Endometrium (tissue), 2 donors: Measurements from ENCODE around the gene TANC1.
A peak's percentile ranks its signal among the peaks of the same experiment; 100 is the strongest.
"Not testable (repeated sequence)": the region's sequence is repeated elsewhere in the genome, so short reads cannot be mapped to it uniquely, and the experiment has no call there.

ENCODE experiments used
- FAIRE-seq: peaks from 2 replicates; lab custom pipeline; 2012; peaks lifted over from hg19 to GRCh38; lab: Jason Lieb, UNC
- donor health status: control.
- donor health status: control.

Gene TANC1

DNA sequence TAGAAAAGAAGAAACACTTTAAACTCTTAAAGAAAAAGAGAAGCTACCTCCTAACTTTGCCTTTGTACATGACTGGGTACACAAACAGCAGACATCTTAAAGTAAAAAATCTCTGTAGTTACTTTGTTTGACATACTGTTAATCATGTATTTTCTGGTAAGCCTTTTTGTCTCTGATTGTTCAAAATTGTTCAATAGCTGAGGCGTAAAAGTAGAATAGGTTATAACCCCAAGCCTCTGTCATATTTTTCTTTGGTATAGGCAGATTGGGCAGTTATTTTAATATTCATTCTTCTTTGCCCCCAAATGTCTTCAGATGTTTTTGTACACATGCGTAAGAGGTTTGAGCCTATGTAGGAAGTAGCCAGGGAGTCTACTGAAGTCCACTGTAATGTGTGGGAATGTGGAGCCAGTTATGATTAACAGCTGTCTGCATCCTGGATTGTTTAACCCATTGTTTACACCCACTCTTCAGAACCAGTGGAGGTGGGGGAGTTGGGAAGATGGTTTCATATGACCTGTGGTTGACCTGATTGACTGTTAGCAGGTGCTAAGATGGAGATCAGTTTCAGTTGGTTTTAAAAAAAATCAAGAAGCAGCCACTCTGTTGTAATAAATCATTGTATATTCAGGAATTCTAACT, 150.5 kb downstream of the TANC1 start:
- no peak for FAIRE-seq

DNA sequence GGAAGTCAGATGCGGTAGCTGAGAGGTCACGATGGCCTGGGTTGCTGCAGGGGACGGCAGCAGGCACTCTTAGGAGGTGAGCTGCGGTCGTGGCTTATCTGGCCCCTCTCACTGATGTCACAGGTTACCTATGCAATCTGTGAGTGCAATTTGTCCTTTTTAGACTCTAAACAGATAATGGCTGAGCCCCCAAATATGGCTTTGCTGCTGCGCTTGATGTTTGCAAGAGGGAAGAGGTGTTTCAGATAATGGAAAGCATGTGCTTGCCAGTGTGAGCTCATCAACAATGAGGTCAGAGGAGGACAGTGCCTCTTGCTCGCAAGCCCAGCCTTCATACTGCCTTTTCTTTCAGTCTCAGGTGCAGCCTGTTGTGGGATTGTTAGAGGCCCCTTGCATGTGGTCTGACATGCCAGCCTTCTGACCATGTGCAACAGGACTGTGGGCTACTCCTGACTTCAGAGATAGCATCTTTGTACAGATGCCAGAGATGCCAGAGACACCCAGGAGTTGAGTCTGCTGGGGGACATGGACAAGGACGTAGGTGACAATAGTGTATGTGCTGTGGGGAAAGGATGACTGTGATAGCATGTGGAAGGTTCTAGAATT, 151.3 kb downstream of the TANC1 start:
- FAIRE-seq, result no peak

DNA sequence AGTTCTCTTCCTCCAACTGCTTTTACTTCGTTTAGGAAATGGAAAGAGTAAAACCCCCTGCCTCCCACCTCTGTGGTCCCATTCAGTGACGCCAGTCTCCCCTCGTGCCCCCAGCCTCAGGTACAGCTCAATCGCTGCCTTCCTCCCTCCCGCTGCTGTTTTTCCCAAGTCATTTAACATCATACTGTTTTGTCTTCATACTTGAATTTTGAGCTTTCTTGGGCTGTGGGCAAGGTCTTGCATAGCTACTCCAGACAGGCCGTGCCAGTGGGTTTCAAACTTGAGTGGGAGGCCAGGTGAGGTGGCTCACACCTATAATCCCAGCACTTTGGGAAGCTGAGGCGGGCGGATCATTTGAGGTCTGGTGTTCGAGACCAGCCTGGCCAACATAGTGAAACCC, 155.3 kb downstream of the TANC1 start:
- no peak for FAIRE-seq

DNA sequence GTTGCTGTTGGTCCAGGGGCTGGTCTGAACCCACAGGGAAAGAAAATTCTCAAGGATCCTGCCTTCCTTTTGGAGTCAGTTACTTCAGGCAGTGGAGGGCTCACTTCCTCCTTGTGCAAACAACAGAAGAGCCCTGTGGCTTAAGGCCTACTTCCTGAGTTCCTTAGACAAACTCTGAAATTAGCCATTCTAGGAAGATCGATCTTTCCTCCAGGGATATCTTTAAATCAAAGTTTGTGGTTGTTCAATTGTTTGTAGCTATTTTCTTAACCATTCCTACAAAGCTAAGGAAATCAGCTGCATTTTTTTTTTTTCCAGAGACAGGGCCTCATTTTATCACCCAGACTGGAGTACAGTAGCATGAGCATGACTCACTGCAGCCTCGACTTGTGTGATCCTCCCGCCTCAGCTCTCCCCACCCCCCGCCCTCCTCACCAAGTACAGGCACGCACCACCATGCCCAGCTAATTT, 156.0 kb downstream of the TANC1 start:
- no peak for FAIRE-seq

DNA sequence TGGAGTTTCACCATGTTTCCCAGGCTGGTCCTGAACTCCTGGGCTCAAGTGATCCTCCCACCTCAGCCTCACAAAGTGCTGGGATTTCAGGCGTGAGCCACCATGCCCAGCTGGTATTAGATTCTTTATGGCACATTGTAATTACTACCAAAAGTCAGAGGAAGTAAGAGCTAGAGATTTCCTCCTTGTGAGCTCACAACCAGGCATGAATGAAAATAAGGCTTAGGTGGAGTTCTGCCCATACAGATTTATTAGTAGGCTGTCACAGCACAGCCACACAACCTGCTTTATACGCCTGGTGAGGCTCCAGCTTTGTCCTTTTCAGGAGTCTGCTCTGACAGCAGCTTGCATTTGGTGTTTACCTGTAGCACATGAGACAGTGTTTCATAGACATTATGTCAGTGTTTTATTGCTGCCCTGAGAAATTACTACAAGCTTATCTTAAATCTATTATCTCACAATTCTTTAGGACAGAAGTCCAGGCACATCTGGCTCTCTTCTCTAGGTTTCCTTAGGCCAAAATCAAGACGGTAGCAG, 156.6 kb downstream of the TANC1 start:
- FAIRE-seq, result no peak

DNA sequence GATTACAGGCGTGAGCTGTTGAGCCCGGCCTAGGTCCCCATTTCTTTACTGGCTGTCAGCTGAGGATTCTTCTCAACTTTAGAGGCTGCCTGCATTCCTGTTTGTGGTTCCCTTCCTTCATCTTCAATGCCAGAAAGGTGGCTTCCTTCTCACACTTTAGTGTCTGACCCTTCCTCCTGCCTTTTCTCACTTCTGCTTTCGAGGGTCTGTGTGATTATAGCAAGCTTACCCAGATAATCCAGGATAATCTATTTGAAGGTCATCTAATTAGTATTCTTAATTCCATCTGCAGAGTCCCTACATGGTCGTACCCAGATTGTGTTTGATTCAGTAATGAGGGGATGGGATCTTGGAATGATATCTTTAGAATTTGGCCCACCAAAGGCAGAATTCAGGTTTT, 157.4 kb downstream of the TANC1 start:
- FAIRE-seq, result no peak

- FAIRE-seq, result no peak
Observed at GRCh38 chr2:159126432-159127022, 158.1 kb downstream of the TANC1 start.

DNA sequence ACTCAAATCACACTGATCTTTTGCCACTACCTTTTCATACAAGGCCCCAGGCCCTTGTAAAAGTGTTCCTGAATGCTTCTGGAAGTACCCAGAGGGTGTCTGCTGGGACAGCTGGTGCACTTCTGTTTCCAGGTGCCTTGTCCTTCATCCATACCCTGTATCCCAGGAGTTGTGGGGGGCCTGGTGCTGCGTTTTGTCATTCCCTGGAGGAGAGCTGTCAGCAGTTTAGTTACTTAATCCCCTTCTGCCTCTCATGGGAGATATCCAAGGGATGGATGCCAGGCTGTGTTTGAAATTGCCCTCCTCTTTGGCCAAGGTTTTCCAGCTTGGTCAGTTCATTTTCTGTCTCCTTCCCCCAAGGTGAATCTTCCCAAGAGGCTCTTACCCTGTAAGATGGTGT, 159.8 kb downstream of the TANC1 start:
- FAIRE-seq, result no peak

DNA sequence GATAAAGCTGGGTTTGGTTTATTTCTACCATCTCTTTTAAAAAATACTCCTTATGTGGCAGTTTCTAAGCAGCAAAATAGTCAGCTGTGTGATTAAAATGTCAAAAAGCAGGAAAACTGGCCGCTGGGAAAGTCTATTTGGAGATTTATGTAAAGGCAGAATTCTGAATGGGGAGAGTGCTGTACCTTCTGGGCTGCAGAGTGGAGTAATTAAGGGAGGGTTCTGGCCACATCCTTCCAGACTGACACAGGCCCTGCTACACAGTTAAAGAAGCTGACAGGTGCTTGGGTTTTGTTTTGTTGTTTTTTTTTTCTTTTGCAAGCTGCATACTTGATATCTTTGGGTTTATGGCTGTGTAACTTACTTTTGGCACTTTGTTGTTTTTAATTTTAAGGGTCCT, 160.8 kb downstream of the TANC1 start:
- no peak for FAIRE-seq

GRCh38 chr2:159129824-159130223, 161.4 kb downstream of the TANC1 start:
- FAIRE-seq, result no peak

GRCh38 chr2:159130302-159130701, 161.9 kb downstream of the TANC1 start:
- FAIRE-seq, result no peak

DNA sequence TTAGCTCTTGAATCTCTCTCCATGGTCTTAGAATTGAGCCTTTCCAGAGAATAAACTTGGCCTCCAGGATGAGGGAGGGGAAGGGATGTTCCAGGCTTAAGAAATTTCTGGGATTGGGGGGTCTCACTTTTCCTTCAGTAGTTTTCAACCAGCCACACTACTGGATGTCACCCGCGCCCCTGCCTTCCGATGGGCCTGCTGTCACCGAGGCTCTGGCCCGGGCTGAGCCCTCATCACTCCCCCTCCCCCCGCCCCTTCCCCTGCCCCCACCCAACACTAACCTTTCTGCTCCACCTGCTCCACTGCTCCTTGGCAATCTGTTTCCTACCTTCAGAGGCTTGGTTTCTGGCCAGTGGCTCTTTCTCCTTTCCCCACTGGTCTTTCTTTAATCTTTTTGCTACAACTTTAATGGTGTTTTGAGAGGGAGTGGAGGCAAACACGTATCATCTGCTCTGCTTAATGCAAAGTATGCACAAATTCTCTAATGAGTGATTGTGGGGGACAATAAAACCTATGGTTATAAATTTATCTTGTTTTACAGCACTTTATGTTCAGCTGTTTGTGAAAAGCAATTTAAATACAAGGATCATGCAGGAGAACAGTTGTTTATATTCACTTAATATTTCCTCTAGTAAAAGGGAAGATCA, 162.9 kb downstream of the TANC1 start:
- peak; percentile 95 for FAIRE-seq

DNA sequence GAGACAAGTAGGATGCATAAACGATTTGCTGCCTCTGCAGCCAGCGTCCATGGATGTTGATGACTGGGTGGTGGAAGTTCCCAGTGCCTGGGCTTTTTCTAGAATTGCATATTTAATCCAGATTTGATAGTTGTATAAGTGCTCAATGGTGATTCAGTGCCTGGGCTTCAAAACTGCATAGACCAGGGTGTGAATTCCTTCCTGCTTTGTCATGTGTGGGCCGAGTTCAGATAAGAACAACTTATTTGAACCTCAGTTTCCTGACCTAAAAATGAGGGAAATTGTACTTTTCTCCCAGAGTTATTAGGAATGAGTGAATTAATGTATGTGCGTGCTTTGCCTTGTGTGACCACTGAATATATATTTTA, 163.5 kb downstream of the TANC1 start:
- no peak for FAIRE-seq

DNA sequence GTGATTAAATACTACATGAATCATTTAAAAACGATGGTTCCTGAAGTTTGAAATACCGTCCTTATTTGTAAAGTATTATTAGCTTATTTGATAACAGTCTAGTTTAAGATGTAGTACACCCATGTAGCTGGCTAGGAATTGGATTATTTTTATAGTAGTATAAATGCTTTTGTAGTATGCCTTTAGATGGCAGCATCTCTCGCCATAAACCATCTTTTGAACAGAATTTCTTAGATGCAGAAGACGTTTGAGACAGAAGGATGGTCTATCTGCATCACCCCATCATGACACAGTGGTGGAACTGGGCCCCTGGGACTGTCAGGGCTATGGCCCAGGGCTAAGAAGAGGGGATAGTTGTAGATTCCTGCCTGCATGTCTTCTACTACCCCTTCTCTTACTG, 165.4 kb downstream of the TANC1 start:
- no peak for FAIRE-seq

DNA sequence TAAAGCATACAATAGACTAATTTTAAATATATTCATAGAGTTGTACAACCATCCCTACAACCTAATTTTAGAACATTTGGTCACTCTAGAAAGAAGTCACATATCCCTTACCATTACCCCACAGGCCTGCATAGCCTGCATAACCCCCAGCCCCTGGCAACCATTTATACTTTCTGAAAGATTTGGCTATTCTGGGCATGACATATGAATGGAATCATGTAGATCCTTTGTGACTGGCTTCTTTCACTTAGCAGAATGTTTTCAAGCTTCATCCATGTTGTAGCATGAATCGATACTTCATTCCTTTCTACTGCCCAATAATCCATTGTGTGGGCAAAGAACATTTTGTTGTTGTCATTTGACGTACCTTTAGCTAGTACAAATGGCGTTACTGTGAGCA, 166.5 kb downstream of the TANC1 start:
- no peak for FAIRE-seq

DNA sequence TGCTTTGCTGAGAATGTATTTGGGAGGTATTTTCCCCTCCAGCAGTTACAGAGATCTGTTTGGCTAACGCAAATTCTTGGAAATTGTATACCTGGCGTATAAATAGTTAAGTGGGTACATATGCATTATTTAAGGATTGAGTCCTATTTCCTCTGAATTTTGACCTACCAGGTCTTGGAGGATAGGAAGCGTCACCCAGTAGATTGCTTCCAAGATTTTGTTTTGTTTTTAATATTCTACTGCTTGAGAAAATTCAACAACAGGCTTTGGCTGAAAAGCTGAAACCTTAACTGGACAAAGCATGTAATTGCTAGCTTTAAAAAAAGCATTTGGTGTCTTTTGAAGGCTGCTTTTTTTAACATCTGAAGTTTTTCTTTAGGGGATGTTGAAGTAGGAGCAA, 168.0 kb downstream of the TANC1 start:
- peak; percentile 66 for FAIRE-seq

DNA sequence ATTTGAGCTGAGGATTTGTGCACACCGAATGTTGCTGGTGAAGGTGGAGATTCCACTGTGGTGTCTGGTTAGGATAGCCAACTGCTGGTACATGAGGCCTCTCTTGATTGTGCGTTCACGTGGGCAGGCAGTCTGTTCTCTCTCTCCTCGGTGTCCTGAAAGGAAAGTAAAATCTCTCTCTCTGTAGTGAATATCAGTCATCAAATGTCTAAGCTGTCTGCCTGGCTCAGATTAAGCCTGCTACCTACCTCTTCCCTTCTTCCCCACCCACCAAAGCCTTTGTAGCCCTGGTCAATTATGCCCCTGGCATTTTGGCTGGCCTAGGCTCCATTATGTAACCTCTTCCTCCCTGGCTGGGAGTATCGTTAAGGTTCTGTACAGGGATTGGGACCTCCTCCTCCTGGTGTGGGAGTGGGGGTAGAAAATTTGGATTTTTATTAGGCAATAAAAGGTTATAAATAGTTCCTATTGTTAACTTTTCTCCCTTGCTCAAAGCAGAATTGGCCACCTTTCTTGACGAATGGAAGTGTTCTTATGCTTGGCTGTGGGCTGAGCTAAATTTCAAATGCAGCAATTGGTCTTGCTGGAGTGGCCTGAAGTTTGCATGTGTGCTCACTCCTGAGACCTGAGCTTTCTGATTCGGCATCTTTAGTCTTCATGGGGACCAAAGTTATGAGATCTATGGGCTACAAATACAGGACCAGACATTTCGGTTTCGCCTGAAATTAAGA, 169.2 kb downstream of the TANC1 start:
- no peak for FAIRE-seq

GRCh38 chr2:159138642-159139182, 170.3 kb downstream of the TANC1 start:
- no peak for FAIRE-seq

DNA sequence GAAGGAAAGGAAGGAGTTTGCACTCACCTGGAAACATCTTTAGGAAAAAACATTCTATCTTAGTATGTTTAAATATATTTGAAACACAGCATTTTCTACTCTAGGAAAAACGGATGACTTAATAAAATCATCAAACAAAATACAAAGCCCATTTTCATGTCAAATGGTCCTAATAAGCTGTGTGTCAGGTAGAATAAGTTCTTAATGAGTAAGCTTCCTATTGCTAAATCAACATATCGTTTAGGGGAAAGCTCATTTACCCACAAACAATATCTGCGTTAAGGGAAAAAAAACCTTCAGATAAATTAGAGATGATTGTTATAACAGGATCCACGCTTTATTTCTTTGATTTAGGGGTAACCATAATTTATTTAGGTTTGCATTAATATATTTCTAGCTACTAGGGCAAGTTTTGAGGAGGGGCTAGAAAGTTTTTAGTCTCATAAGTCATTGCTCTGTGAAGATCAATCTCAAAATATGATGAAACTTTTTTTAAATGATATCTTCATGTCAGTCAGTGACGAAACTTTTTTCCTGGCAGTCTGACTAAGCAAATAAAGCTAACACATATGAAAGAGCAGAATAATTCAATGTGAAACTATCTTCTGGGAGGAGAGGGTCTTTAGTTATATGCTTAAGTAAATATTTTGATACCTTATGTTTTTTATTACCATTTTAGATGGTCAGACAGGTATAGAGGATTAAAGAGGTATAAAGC, 170.9 kb downstream of the TANC1 start:
- FAIRE-seq, result no peak

- FAIRE-seq, result no peak
Observed at GRCh38 chr2:159140070-159140769, 171.8 kb downstream of the TANC1 start.

DNA sequence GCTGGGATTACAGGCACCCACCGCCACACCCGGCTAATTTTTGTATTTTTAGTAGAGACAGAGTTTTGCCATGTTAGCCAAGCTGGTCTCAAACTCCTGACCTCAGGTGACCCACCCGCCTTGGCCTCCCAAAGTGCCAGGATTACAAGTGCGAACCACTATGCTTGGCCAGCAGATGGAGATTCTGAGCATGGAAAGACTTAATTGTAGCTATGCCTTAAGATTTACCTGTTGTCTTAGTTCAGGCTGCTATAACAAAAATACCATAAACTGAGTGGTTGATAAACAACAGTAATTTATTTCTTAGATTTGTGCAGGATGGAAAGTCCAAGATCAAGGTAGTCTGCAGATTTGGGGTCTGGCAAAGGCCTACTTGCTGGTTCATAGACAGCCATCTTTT, 172.4 kb downstream of the TANC1 start:
- not testable (repeated sequence) for FAIRE-seq
